ENCODE data around the gene DPP4.

Gene DPP4

DNA sequence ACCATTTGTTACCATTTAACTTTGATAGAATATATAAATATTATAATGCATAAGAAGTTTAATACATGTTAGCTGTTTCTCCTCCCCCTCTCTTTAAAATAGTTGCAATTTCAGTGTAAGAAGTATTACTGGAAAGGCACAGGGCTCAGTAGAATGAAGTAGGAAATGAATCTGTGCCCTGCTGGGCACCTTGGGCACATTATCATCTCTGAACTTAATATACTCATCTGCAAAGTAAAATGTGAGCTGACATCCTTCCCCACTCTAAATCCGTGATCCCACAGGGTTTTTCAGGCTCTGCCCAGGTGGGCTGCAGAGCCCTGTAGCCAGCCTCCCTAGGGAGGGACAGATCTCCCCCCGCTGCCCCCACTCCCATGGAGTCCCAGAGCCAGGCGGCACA lies 56.8 kb downstream of the DPP4 start:
- no peak for DNase-seq (ENCODE audit: low read depth)

DNA sequence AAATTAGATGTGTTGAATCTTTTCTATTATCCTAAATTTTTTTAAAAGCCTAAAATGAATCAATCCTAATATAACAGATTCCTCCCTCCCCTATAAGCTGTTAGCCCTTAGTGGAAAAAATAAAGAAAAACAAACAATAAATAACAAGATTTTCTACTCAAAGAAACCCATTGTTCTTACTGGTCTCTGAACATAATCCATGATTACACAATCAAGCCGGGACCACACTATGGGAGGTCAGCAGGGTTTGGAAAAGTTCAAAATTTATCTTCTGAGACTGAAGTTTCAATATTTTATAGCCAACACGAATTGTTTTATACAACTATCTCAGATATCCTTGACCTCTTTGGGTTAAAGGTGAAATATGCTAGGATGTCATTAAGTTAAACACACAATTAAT lies 57.9 kb downstream of the DPP4 start:
- DNase-seq (ENCODE audit: low read depth), result no peak

DNA sequence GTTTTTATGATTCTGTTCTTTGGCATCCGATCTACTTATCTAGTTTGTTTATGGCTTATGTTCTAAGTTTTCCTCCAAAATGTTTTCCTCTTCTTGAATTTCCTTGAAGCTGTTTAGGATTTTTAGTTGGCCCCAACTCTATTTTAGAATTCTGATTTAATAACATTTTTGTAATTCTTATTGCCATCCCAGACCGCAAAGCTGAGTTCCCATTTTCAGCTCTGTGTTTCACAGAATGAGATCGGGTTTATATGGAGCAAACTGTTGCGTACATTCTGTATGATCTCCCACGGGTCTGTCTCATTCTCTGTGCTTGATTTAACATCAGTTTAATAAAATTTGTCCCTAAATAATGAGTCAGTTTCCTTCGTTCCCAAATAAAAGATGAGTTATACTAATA lies 59.3 kb downstream of the DPP4 start:
- no peak for DNase-seq (ENCODE audit: low read depth)

- DNase-seq (ENCODE audit: low read depth), result no peak
These were observed 60.2 kb downstream of the DPP4 start for GRCh38 chr2:162013514-162014475.

- DNase-seq (ENCODE audit: low read depth), result no peak
These were observed 61.4 kb downstream of the DPP4 start for GRCh38 chr2:162012565-162013058.

GRCh38 chr2:162011706-162012564 lies 62.1 kb downstream of the DPP4 start:
- DNase-seq (ENCODE audit: low read depth), result no peak

GRCh38 chr2:162009543-162009942 lies 64.5 kb downstream of the DPP4 start:
- DNase-seq (ENCODE audit: low read depth), result no peak

DNA sequence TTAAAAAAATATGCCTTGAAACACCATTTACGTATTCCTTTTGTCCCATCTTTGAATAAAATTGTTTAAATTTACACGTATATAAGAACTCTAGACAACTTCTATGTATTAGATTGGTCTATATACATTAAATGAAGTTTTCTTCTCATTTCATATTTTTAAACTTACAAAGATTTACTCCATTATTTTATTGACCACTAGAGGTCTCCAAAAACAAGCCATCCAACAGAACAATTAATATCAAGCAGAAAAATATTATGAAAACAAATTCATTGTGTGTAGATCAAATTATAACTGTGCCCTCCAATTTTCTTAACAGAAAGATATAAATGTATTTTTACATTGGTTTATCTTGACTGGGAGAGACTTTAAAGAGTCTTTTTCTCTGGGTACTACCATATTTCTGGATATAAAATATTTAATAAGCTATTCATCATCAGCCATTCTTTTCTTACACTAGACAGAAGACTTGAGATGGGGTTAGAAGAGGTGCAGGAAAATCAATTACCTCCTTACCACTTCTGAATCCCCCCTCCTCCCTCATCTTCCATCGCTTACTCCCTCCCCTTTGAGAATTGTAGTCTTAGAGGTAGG lies 66.5 kb downstream of the DPP4 start:
- no peak for DNase-seq (ENCODE audit: low read depth)

- no peak for DNase-seq (ENCODE audit: low read depth)
These were observed 67.7 kb downstream of the DPP4 start for GRCh38 chr2:162006337-162006736.

DNA sequence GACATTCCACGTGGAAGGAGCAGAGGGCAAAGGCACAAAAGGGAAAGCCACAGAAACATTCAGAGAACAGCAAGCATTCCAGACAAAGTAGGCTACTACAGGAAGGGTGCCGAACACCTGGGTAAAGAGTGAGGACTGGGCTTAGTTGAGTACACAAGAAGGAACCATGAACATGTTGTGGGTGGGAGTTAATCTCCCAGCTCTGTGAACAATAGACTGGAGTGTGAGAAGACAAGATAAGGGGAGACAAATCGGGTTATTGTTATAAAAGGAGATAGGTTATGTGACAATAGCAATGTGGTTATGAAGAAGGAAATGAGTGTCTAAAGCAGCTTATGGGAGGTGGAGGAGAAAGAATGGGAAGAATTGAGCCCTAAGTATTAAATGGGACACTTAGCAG lies 70.0 kb downstream of the DPP4 start:
- no peak for DNase-seq (ENCODE audit: low read depth)

- DNase-seq (ENCODE audit: low read depth), result no peak
These were observed 71.3 kb downstream of the DPP4 start for GRCh38 chr2:162002623-162003235.

GRCh38 chr2:162000431-162000830 lies 73.6 kb downstream of the DPP4 start:
- DNase-seq (ENCODE audit: low read depth), result no peak

- DNase-seq (ENCODE audit: low read depth), result no peak
These were observed 74.7 kb downstream of the DPP4 start for GRCh38 chr2:161999321-161999720.

- no peak for DNase-seq (ENCODE audit: low read depth)
These were observed 75.2 kb downstream of the DPP4 start for GRCh38 chr2:161998857-161999256.

- no peak for DNase-seq (ENCODE audit: low read depth)
These were observed 76.0 kb downstream of the DPP4 start for GRCh38 chr2:161997916-161998471.

GRCh38 chr2:161995553-161996016 lies 78.4 kb downstream of the DPP4 start:
- no peak for DNase-seq (ENCODE audit: low read depth)

GRCh38 chr2:161994761-161995520 lies 79.1 kb downstream of the DPP4 start:
- DNase-seq (ENCODE audit: low read depth), result no peak

DNA sequence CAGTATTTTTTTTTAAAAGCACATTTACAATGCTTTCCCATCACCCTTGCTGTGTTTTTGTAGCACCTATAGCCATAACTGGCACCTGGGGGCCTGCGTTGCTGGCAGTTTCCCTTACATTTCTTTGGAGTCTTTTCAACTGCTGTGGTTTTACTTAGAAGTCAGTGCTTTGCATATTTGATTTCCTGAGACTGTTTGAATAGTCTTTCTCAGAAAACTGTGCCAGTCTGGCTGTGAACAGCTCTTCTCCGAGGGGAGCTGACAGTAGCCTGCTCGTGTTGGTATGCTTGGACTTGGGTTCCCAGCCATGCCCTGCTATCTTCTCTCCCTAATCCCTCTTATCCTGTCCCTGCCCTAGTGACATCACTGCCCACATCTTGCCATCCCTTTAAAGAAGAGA lies 81.5 kb downstream of the DPP4 start:
- DNase-seq (ENCODE audit: low read depth), result peak; percentile 33

GRCh38 chr2:161991991-161992390 lies 82.0 kb downstream of the DPP4 start:
- DNase-seq (ENCODE audit: low read depth), result no peak

- no peak for DNase-seq (ENCODE audit: low read depth)
These were observed 83.3 kb downstream of the DPP4 start for GRCh38 chr2:161990741-161991140.

DNA sequence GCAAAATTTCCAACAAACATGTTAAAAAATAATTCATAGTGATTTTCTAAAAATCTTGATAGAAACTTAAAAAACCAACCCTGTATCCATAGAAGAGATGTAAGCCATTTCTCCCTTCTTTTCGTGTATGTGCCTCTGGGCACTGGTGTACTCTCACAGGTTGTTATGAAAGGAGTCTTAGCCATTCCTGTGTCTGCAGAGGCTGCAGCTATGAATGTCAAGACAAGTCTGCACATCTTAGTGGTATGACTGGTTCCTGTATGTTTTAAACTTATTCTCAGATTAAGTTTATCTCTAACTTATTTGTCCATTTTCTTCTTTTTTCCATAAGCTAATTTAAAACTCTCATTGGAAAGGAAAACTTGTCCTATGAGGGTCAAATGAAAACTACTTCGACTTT lies 84.0 kb downstream of the DPP4 start:
- no peak for DNase-seq (ENCODE audit: low read depth)

Measured in activated T-cell treated with anti-CD3 and anti-CD28 coated beads for 24 hours (primary cell).